ENCODE measurements around the gene CHCHD6.

The CHCHD6 gene

GRCh38 chr3:126946405-126946804 lies 242.4 kb downstream of the CHCHD6 start:
- intact Hi-C loops (cut with DNase I) = no loop called here
- peak in 2 of 10 donors; percentile 2 to 30 for DNase-seq

- peak in 2 of 10 donors; percentile 12 to 77 for DNase-seq
- intact Hi-C loops (cut with DNase I) = no loop called here
Measured at GRCh38 chr3:126947429-126947828, 243.4 kb downstream of the CHCHD6 start.

DNA sequence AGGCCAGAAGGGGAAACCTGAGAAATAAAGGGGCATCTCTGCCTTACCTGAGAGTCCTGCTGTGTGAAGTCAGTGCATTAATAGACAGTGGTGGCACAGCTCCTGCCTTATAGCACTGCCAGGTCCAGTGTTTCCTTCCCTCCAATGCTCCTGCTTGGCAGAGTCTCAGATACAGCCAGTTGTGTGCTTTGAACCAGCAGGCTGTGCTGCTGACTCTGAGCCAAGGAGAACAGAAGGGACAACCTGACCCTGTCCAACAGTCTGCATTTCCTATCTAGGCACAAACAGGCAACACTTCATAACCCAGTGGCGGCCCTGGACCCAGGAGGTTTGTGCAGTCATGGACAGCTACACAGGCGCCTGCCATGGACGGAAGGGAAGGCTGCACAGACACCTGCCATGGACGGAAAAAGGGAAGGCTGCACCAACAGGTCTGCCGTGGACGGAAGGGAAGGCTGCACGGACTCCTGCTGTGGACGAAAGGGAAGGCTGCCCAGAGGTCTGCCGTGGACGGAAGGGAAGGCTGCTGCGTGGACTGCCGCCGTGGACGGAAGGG lies 245.0 kb downstream of the CHCHD6 start:
- DNase-seq = peak in 3 of 10 donors; percentile 4 to 76 (median 75)
- intact Hi-C loops (cut with DNase I) = no loop called here

DNA sequence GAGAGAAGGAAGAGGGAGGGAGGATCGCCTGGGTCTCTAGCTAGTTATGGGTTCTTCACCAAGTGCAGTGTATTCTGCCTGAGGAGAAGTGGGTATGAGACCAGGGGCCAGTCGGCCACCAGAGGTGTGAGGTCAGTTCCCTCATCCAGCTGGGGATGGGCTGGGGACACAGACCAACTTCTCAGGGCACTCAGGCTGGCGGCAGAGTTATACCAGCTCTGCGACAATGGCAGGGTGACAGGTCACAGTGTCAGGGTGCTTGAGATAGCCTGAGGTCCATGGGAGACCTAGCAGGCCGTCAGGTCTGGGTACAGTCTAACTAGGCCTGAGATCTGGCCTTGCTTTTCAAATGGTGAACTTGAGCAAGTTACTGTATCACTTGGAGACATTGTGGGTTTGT lies 247.5 kb downstream of the CHCHD6 start:
- peak in 1 of 10 donors; percentile 44 for DNase-seq
- intact Hi-C loops (cut with DNase I) = no loop called here

- intact Hi-C loops (cut with DNase I) = no loop called here
- peak in 2 of 10 donors; percentile 68 to 74 for DNase-seq
Measured at GRCh38 chr3:126952261-126952982, 248.4 kb downstream of the CHCHD6 start.

DNA sequence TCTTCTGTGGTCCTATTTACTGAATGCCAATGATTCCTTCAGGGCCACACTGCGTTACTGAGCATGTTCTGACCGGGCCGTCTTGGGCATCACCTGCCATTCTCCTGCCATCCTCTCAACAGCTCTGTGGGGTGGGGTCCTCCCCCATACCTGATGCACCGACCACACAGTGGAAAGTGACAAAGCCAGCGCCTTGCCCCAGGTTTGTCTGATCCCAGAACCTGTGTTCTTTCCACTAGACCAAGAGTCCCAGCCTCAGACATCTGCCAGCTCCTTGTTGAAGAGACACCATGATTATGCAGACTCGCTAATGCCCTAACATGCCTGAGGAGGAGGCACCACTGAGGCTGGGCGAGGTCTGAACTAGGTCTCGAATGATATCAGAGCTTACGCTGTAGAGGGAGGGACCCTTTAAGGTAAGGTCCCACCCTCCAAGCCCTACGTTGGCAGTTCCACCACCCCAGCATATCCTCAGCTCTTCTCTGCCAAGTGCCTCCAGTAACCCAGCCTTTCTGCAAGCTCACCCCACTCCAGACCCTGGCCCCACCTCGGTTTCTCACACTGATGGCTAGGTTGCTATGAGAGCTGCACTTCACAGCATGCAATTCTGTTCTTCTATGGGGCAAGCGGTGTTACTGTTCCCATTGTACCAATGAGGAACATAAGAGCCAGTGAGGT lies 249.1 kb downstream of the CHCHD6 start:
- intact Hi-C loops (cut with DNase I) = no loop called here
- DNase-seq = peak in 2 of 10 donors; percentile 55 to 65

- DNase-seq = peak in 2 of 10 donors; percentile 50 to 51
- intact Hi-C loops (cut with DNase I) = no loop called here
Measured at GRCh38 chr3:126954141-126954842, 250.3 kb downstream of the CHCHD6 start.

DNA sequence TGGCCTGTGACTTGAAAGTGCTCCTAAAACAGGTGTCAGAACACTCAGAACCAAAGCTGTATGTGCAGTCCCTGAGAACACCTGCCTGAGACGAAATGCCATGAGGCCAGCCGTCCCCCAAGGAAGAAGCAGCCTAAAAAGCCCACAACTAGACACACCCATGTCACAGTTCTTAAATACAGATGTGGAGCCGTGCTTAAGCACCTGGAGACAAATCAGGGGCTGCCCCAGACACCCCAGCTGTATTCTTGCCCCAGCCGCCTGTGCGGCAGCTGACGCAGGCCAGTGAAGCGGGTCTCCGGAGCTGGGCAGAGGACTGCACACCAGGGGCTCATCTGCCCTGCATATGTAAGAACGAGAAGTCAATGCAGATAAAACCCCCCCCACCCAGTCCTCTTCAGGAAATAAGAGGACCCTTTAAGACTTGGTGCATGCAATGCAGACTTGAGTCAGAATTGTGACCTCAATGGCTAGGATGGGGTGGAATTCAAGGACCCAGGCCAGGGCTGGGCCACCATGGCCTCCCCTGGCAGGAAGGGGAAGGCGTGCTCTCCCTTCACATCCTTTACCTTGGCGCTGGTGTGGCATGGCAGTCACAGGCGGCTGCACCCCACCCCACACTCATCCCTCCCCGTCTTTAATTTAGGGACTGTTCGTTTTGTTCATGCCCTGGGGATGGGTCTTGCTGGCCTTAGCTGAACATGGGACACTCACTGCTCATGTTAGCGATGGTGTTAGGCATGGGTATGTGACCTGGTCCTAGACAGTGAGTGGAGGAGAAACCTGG lies 251.2 kb downstream of the CHCHD6 start:
- DNase-seq = peak in 4 of 10 donors; percentile 0 to 75 (median 34)
- intact Hi-C loops (cut with DNase I) = no loop called here

DNA sequence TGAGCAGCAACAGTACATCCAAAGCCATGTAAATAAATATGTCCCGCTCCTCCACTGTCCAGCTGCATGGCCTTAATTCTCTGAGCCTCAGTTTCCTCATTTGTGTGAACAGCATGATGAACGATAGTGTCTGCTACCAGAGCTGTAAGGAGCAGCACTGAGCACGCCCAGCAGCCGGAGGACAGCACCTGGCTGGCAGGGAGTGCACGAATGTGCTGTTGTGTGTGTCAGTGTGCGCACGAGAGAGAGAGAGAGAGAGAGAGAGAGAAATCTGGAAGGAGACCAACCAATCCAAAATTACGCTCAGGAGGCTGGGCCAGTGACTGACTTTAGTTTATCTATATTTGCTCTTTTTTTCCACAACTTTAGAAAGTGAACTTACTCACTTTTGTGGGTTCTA lies 252.3 kb downstream of the CHCHD6 start:
- intact Hi-C loops (cut with DNase I) = no loop called here
- peak in 3 of 10 donors; percentile 20 to 52 (median 40) for DNase-seq

GRCh38 chr3:126956866-126957650 lies 253.0 kb downstream of the CHCHD6 start:
- intact Hi-C loops (cut with DNase I) = no loop called here
- peak in 4 of 10 donors; percentile 5 to 78 (median 62) for DNase-seq

DNA sequence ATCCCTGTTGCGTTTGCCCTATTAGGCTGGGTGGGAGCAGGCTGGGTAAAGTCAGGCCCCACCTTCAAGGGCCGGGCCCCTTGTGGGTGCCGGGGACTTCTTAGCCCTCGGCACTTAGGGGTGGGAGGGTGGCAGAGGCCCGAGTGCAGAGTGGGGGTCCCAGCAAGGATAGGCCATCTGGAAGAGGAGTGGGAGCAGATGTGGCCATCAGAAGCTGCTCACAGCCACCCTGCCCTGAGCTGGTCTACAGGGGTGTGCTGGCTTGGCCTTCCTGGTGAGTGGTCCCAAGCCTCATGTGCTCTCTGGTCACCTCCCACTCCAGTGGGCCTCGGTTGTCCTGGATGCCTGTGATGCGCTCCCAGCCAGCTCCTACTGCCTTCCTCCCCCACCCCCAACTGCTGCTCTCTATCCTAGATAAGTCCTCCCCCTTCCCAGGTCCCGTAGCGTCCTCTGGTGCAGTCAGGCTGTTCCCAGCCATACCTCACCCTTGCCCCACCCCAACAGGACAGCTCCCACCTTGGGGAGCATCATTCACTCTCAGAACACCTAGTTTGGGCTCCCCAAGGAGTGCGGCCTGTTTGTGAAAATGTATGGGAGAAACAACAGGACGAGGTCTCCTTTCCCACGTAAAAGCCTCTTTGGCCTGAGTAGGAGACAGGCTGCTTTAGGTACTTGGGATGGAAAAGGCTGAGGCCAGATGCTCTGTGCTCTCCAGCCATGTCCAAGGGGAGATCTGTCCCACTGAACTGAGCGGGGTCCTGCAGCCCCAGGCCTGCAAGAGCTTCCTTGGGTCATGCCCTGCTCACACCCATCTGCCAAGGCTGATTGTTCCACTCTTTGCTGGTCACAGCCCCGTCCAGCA lies 254.0 kb downstream of the CHCHD6 start:
- DNase-seq = peak in 4 of 10 donors; percentile 2 to 53 (median 32)
- intact Hi-C loops (cut with DNase I) = no loop called here

DNA sequence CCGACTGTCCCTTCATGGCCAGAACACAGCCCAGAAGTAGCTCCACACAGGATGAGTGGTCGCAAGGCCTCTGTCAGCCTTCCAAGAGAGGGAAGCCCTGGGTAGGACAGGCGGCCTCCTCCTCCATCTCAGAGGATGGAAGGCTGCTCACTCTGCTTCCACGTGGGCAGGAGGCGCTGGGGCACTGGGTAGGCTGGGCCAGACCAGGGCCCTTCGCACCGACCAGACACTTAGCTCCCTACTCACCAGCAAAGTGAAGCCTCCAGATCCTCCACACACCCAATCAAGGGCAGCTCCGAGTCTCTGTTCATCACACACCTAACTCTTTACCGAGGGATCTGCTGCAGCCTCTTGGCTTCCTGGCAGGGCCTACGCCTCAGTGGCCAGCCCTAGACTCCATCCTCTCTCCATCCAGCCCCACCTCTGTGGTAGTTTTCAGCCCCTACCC lies 254.6 kb downstream of the CHCHD6 start:
- intact Hi-C loops (cut with DNase I) = no loop called here
- DNase-seq = peak in 3 of 10 donors; percentile 55 to 59 (median 58)

DNA sequence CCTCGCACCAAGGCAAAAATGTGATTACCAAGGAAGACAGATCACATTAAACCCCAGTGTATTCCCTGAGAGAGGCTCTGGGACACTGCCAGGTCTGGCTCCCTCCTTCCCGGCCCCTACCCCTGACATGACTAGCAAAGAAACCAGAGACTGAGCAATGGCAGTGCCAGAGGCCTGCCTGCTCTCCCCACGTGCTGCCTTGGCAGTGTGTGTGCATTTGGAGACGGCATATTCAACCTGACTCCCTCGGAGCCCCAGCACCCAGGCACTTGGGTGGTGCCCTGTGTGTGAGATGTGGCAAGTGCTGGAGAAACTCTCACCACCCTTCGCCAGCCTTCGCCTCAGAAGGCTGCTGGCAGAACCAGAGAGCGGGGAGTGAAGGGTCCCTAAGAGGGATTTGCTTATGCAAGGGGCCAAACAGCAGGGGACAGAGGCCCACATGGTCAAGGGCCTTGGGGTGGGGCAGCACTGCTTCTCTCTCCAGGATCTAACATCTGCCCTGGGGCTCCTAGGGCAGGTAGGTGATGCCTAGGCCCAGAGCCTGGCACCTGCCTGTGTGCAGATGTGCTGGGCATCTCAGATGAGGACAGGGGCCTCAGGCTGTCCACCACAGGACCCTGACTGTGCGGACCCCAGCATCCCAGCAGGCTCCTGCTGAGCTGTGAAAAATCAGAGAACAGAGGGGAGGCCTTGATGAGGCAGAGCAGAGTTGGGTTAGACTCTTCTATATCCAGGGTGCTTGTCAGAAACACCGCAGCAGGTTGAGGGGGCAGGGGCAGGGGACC lies 255.3 kb downstream of the CHCHD6 start:
- DNase-seq = peak in 3 of 10 donors; percentile 39 to 75 (median 56)
- intact Hi-C loops (cut with DNase I) = no loop called here

DNA sequence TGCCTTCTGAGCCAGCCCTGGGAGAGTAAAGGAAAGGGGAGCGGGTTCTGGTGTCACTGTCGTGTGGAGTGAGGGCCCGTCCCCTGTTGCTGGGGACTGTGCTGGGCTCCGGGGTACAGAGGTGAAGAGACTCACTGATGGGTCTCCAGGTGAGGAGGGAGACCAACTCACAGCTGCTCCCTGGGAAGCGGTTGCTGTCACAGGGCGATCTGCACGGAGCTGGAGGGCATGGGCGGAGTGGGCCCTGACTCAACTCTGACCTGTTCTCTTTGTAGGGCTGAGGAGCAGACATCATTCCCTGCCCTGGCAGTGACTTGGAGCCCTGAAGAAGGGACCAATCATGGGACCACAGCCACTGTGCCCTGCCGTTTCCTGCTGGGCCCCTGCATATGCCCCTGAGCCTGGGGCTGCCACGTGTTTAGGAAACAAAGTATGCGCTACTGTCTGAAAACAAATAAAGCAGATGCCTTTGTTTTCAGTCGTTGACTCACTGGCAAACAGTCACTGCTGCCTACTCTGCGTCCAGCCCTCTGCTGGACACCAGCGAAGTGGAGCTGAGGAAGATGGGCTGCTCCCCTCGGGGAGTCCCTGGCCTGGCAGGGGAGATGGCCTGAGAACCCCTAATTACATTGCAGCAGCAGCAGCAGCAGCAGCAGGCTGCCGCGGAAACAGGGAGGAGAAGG lies 256.0 kb downstream of the CHCHD6 start:
- intact Hi-C loops (cut with DNase I) = no loop called here
- peak in 5 of 10 donors; percentile 42 to 91 (median 76) for DNase-seq

- intact Hi-C loops (cut with DNase I) = no loop called here
- peak in 6 of 10 donors; percentile 43 to 91 (median 70) for DNase-seq
Measured at GRCh38 chr3:126960604-126960995, 256.6 kb downstream of the CHCHD6 start.

DNA sequence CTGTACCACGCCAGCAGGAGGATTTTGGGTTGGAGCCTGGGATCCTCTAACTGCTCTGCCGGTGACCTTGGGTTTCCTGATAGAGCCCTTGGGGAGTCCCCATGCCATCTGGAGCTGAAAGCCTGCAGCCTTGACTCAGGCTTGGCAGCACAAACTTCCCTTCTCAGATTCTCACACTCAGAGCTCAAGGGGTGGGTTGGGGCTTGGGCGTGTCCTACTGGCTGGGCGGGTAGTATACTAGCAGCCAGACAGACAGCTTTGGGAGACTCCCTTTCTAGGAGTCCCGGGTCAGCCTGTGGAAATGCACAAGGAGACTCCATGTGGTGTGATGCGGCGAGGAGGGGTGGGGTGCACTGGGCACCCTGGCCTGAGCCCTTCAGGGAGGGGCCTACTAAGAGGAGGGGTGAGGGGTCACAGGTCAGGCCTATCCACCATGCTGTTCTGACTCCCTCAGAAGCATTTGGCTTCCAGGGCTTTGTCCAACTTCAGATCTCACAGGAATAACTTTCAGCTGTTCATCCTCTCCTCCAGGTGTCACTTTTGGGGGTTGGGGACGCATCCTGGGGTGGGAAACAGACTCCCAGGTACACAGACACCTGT lies 257.3 kb downstream of the CHCHD6 start:
- intact Hi-C loops (cut with DNase I) = no loop called here
- DNase-seq = peak in 4 of 10 donors; percentile 23 to 79 (median 52)

Measured in posterior cingulate gyrus (tissue), 11 donors.